NCI-H1436 treated with DMSO at 0.1 percent for 48 hours (cell line): ENCODE results near the gene EFCAB5.
A peak's percentile ranks its signal among the peaks of the same experiment; 100 is the strongest.
"Not testable (repeated sequence)": the region's sequence is repeated elsewhere in the genome, so short reads cannot be mapped to it uniquely, and the experiment has no call there.

Experiments
- DNase-seq: peaks from one replicate; lab custom pipeline; 2025; lab: John Stamatoyannopoulos, UW

The EFCAB5 gene

DNA sequence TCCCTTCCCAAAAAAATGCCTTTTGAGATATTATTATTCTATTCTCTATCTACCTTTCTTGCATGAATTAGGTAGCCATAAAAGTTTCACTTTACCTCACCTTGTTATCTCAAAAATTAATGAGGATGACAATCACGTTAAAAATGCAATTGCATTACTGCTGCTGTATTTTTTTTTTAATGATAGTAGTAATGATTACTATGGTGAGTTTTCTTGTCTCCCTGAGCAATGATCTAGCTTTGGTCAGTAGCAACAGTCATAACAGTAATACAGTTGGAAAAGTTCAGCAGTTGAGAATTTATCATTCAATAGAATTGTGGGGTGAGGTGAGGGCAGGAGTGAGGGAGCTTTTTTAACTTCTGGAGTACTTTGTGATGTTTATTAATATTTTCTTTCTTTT lies at the start of gene EFCAB5:
TSS of gene EFCAB5 (plus strand) at position 301 of the 400 bp plus-strand sequence. CDS start 163 bp downstream, outside the sequence.
- DNase-seq: no peak

DNA sequence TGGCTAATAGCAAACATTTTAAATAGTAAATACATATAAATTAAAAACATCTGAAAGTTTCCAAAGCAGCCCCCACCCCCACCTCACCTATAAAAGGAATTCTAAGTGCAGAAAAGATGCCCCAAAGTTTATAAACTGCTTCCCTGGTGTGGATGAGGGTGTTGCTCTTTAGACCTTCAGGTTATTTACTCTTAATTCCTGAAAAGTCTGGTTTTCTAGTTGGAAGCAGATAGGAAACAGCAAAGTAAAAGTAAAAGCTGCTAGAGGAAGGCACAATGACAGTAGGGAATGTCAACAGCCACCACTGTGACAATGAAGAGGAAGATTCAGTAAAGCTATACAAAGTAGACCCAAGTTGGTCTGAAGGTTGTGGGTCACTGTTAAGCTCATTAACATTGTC lies 49.2 kb upstream of the EFCAB5 start:
- no peak for DNase-seq

DNA sequence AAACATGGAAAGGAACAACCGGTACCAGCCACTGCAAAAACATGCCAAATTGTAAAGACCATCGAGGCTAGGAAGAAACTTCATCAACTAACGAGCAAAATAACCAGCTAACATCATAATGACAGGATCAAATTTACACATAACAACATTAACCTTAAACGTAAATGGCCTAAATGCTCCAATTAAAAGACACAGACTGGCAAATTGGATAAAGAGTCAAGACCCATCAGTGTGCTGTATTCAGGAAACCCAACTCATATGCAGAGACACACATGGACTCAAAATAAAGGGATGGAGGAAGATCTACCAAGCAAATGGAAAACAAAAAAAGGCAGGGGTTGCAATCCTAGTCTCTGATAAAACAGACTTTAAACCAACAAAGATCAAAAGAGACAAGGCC lies 44.3 kb upstream of the EFCAB5 start:
- DNase-seq: not testable (repeated sequence)

DNA sequence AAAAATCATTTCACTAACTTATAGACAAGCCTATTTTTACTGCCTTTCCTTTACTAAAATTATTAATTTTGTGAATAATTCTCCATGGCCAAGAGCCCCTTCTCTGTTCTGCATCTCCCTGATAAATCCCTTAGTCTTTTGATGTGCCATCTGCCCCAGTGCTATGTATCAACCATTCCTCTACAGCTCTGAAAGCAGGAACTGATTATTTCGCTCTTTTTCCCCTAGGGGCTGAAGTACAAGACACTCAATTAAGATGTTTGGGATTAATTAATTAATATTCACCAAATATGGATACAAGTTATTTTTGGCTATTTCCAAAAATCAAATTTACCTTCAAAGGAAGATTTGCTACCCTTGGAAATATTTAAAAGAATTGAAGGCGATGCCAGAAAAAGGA lies 38.0 kb upstream of the EFCAB5 start:
- no peak for DNase-seq

DNA sequence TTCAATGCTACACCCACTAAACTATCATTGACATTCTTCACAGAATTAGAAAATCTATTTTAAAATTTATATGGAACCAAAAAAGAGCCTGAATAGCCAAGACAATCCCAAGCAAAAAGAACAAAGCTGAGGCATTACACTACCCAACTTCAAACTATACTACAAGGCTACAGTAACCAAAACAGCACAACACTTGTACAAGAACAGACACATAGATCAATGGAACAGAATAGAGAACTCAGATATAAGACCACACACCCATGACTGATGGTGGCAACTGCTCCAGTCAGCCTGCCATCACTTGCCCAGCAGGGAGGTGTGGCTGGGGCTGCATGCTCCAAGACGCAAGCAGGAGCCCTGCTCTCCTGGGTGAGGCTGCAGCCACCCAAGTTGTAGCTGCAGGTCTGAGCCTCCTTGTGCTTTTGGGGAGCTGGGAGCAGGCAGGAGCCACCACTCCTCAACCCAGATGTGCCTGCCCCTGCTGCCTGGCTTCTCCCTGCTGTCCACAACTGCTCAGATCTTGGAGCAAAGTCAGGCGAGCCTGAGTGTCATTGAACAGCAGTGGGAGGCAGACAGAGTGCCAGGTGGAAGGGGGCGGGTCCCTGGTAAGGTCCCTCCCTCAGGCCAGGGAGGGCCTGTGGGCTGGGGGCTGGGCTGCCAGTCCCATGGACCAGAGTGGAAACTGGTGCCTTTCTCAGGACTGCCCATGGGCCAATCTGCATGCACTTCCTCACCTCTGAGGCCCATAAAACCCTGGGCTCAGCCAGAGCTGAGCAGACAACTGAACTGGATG lies 36.2 kb upstream of the EFCAB5 start:
- DNase-seq: no peak

DNA sequence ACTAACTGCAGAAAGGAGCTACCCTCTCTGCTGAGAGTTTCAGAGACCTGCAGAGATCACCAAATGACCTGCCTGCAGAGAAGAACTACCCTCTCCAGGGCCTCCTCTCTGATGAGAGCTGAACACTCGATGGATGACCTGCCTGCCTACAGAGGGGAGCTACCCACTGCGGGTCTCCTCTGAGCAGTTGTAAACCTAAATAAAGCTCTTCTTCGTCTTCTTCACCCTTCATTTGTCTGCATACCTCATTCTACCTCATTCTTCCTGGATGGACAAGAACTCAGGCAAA lies 35.6 kb upstream of the EFCAB5 start:
- DNase-seq: no peak

DNA sequence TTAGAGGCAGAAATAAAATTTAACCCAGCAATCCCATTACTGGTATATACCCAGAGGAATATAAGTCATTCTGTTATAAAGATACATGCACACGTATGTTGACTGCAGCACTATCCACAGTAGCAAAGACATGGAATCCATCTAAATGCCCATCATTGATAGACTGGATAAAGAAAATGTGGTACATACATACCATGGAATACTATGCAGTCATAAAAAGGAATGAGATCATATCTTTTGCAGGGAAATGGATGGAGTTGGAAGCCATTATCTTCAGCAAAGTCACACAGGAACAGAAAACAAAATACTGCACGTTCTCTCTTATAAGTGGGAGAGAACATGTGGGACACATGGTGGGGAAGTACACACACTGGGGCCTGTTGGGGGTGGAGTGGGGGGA lies 34.5 kb upstream of the EFCAB5 start:
- DNase-seq: no peak

DNA sequence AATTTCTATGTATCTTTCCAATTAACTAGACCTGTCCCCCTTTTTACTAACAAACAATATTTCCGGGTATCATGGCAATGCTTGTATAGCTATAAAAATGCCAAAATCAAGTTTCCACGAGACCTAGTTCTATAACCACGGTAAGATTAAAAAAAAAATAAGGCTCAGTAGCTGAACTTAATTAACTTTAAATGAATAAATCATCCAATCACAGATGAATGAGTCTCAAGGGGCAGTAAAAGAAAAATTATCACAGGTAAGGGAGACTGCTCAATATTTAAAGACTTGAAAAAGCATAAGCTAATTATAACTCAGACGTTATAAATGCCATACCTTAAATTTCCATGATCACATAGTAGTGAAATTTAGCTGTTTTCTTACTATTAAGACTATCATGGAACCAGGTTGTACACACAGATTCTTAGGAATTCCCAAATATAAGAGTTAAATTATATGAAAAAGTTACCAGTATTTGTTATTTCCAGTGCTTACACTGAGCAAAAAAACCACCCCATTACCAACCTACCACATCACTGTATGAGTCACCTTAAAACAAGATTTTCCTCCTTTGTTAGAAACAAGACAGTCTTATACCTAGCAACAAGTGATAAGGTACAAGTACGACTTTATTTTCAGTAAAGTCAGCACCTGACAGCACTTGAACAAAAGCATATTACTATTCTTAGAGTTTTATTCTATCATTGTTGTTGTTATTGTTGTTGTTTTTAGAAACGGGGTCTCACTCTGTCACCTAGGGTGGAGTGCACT lies 32.0 kb upstream of the EFCAB5 start:
- no peak for DNase-seq

DNA sequence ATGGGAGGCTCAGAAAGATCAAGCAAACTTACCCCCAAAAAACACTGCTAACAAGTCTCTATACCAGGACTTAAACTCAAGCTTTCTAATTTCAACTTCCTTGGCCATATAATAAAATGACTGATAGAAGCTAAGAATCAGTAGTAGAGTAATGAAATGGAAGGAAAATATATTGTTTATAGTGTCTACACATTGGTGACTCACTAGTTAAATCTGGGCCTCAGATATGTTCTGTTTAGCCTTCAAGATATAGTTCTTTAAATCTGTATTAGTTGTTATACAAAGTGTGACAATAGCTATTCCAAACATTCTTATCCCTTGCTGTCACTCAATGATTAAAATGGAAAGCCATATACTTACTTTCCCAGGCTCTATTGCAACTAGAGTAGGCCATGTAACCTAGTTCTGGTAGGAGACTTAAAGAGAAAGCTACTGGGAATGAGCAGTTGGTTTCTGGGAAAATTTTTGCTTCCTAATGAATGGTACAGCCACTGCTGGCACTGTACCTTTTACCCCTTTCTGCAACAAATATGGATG lies 29.7 kb upstream of the EFCAB5 start:
- no peak for DNase-seq

DNA sequence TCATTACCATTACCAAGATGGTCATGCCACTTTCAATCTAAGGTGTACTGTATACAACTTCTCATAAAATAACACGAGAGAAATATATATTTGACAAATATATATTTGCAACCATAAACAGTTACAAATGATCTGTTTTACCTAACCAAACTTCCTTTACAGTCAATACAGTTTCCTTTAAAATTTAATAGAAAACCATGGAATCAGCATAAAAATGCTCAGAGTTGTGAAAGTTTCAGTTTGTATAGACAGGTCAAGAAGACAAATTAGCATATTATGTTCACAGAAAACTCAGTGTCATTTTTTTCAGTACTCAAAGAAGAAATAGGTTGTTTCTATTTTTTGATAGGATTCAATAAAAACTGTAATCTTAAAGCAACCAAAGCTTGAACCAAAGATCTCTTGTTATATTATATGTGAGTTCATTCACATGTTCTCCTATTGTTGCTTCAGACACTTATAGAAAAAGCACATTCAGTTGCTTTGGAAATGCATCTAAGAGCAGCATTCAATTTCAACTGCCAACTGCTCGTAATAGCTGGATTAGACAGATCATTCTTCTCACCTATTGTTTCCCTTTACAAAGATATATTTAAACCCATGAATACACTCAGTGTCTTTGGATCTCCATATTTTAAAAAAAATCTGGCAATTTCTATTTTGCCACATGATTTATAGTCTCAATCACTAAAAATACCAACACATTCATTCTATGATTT lies 26.5 kb upstream of the EFCAB5 start:
- DNase-seq: peak; percentile 27

DNA sequence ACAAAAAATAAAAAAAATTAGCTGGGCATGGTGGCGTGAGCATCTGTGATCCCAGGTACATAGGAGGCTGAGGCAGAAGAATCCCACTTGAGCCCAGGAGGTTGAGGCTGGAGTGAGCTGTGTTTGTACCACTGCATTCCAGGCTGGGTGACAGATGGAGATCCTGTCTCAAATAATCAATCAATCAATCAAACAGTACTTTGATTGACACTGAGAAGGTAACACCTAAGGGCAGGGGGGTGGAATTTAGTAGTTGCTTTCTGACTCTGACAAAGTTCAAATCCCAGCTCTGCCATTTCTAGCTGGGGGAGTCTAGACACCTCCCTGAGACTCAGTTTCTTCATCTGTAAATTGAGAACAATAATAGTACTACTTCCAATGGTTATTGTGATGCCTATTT lies 23.4 kb upstream of the EFCAB5 start:
- no peak for DNase-seq

DNA sequence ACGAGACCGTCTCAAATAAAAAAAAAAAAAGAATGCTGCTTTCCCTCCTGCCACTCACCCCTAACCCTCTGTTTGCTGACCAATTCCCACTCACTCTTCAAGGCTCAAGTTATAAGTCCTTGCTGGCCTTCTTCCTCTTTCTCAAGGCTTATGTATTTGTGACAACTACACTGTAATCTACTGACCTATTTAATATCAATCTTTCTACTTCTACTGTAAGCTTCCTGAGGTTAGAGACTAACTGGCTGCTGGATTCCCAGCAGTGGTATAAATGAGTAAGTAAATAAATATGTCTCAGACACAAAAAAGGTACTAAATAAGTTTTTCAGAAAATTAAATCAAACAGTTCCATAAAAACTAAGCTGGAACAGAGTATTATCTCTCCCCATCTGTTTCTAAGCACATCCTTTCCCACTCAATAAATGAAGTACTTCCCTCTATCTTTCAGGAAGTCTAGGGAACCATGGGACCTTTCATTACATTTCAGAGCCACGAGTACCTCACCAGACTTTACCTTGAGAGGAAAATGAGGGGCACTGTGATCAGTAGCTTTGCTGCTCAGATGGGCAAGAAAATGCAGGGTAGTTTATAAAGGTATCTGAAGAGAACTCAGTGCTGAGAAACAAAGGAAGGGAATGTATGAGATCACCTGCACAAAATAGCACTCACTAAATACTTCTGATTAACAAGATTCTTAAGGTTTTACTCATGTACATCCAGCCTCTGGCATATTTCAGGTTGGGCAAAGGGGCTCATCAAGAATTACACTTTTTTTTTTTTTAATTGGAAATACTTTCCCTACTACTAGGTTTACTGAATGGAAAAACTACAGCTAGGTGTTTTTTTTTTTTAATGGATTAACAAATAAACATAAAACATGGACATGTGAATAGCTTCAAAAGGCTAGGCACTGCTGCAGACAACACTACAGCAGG lies 22.2 kb upstream of the EFCAB5 start:
- DNase-seq: no peak

DNA sequence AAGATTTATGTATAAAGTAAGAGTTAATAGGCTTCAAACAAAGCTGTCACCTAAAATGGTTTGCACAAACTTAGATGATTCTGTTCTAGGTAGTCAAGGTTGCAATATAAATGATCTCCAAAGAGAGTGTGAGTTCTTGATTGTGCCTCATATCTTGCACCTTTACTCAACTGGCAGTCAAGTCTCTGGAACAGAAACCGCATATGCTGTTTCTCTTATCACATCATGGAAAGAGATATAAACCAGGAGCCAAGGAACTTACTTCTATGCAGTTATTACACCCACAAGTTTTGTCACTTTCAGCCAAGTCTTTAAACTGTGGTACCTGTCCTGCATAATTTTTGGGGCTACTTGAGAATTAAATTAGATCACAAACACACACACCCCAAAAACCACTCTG lies 16.6 kb upstream of the EFCAB5 start:
- no peak for DNase-seq

DNA sequence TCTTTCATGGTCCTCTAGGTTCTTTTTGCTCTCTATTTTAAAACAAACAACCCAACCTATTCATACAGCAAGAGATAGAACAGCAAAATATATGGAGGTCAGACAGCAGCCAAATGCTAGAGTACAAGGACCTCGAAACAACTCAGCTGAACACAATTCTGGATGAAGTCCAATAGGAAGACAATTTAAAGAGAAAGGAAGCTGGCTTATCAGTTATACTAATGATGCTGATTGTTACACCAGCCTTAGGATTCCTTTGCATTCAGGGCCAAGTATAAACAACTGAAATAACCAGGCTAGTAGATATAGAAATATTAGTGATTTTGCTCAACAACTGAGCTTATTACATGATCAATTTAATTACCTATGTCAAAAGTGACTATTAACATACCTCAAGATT lies 13.9 kb upstream of the EFCAB5 start:
- no peak for DNase-seq

DNA sequence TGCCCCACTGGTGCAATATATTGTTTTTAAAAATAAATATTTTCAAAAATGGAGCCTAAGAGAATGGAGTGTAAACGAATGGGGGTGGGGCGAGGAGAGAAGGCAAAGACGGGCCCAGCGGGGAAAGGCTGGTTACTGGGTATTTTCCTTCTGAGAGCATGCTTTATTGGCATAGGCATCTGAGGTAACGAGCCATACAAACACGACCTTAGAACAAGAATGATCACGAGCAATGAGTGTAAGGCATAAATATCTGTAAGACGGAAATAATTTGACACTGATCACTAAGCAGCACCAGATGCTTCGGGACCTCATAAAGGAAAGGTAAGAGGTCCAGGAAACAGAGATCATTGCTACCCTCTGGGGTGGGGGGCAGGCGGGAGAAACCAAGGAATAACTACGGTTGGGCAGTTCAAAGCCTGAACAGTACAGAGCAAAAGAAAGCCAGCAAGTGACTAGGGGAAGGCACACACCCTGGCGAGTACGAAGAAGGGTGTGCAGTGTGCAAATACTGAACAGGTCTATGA lies 12.4 kb upstream of the EFCAB5 start:
- DNase-seq: no peak

DNA sequence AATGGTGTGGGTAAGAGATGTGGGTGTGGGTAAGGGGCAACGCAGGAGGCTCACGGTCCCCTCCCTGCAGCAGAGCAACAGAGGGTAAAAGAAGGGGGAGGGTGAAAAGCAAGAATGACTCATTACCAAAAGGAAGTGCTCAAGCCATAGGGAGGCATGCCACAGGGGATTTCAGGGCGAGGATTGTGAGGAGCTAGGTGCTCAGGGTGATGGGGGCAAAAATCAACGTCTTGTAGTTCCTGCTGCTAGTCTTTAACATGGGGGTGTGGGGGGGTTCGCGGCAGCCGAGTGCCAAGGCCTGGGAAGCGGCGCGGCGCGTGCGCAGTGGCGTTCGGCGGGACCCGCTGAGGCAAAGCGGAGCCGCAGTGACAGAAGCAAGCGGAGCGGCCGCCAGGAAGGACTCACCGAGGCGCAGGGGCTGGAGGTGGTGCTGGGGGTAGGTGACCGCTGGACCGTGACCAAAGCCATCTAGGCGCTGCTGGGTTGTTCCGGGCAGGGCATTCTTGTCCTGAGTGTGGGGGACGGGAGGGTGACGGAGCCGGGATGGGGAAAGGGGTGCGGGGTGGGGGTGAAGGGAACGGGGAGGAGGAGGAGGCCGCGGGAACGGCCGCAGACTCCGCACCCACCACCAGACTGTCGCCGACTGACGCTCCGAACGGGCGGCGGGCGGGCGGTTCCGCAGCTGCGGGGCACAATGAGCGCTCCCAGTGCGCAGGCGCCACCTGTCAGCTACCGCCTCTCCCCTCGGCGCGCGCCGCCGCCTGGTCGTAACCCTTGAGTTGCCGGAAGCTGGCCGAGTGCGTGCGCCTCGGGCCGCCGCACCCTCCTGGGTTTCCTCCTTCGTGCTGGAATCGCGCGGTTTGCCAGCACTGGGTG lies 11.7 kb upstream of the EFCAB5 start, which contains the start of gene SSH2:
TSS of gene SSH2 (minus strand) at position 696 of the 876 bp plus-strand sequence. CDS start at position 468, 228 bp downstream.
- DNase-seq: peak; percentile 70

DNA sequence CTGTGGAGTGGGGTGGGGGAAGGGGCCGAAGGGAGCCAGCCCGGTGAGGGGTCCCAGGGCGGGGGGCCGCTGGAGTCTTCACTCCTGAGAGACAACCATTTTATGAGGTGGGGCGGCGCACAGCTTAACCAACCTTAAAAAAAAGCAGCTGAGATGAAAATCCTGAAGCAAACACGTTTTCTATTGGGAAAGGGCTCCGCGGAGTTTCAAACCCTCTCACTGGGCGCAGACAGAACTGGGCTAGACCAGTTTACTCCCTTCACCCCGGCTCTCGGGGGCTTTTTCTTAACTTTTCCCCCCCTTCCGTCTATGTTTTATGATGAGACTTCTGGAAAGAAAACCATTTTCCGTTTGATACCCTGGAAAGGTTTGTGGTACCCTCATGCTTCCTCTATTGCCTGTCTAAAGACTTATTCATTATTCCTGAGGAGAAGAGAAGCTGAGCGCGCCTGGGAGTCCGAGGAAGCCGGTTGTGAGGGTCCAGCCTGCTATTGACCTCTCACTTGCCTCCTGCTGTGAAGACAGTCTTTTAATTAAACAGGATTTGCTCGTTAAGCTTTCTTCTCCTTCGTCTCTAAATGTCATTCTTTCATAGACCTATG lies 10.9 kb upstream of the EFCAB5 start:
- no peak for DNase-seq

DNA sequence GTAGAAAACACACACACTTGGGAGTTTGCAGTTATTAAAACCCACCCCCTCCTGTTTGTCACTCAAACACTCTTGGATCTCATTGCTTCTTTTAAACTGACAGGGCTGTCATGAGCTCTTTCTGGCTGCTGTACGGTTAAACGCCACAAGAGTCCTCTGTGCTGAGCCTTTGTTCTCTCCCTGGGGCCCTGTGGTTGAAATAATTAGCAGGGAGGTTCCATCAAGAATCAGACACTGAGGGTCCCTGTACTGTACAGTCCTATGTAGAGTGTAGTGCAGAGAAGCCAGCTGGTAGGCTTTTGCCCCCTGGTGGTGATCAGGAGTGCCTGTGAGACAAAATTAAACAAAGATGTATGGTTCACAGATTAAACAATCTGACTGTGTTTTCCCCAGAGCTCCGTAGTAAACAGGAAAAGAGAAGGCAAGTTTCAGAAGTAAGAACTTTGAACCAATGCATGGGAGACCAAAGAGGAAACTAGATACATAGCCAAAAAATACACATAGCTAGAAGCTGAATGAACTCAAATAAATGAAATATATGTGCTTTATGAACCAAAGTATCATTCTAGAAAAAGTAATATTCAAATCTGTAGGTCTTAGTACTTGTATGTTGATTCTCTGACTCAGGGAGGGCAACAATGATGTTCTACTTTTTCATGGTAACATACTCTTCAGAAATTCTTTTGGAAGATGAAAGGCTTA lies 10.1 kb upstream of the EFCAB5 start:
- DNase-seq: peak; percentile 100

DNA sequence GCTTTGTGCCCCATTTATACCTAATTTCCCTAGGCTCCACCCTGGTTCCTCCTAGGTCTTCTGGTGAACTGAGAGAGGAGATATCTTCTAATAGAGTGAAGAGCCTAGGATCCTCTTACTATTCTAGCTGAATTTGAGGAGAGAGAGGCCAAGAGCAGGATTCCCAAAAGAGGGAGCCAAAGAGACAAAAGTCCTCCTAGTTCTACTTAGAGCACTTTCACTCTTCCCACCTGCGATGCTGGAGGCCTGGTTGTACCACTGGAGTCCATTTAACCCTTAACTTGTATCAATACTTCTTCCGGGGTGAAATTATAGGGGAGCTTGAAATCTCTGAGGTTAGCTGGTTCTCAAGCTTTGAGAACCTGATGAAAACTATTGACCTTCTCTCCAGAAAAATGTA lies 8.1 kb upstream of the EFCAB5 start:
- DNase-seq: no peak
